Raji (cell line): ENCODE data around the gene PIK3CA.

Experiments used
- POLR2A ChIP-seq: IDR thresholded peaks from 2 replicates; pipeline ENCODE4 v1.6.1; 2011; ENCODE audit warnings: low read depth, low read length, control low read depth; ENCODE audit not compliant: insufficient read depth

Gene PIK3CA

DNA sequence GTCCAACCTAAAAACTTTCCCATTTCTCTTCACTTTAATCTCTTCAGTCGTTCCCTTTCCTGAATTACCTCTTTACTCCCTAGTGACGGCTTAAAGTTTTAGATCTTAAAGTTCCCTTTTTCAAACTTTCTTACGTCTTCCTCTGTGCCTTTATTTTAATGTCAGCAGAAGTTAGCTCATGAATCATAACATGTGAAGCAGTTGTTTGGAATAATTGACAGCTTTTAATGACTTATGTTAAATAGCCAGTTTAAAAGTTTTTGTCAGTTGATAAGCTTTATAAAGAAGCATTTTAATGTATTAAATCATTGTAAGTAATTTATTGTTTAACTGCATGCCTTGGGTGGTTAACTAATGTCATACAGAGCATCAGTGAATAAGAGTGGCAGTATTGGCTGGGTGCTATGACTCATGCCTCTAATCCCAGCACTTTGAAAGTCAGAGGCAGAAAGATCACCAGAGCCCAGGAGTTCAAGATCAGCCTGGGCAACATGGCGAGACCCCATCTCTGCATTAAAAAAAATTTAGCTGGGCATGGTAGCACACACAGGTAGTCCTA is 33.9 kb downstream of the PIK3CA start:
- TF ChIP-seq POLR2A: no peak

DNA sequence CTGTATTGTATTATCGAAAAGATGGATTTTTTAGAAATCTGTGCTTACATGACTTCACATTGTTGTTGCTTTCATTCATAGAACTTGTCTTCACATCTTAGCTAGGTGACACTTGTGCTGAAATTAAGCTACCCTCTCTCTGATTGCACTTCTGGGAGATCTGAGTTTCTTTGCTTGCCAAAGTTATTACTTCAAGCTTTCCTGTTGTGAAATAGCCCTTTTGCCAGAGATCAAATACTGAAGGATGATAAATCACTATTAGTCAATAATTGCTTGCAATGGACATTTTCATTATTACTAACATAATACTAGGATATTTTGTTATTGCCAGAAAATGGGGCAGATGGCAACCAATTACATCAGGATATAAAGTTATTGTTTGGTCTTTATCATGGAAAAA is 34.7 kb downstream of the PIK3CA start:
- no peak for TF ChIP-seq POLR2A

DNA sequence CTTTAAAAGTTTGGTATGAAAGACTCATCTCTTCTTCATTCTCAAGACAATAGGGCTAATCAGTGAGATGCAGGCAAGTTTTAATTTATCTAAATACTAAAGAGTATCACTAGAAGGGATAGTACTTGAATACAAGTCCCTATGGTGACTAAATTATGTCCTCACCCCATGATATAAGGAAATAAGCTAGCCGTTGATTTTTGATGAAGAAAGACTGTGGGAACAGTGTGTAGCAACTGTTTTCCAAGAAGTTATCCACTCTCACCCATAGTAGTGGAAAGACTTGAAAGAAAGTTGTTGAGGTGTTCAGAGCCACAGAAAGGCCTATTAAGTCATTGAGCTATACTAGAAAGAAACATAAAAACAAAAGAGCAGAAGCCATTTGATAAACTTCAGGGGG is 36.7 kb downstream of the PIK3CA start:
- TF ChIP-seq POLR2A: no peak

DNA sequence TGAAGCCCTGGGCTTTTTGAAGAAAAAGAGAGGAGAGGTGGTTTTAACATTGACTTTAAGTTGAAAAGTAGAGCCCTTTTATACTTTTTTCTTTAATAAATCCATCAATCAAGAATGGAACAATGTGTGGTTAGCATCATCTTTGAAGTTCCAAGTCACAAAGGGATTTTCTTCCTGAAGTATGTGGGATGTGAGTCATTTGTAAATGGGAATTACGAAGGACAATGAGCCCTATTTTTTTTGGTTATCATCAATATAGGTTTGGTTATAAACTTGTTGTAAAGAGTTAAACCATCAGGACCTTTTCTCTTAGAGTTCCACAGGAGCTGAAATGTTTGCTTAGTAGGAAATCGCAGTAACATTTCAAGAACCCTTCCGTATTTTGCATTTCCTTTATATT is 38.3 kb downstream of the PIK3CA start:
- TF ChIP-seq POLR2A: no peak

DNA sequence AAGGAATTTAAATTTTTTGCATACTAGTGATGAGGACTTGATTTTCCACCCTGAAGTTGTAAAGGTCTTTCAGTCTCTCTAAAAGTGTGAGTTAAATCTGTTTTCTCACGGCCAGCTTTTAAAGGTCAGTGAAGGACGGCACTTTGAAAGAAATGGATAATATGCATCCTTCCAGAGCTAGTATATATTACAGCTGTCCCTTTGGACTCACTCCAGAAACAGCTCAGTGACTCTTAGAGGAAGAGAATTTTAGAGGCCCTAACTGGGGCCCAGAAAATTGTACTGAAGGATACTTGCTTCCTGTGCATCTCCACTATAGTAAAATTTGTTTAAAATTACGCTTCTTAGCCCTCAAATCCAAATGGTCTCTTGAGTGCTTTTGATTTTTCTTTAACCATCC is 41.6 kb downstream of the PIK3CA start:
- no peak for TF ChIP-seq POLR2A

DNA sequence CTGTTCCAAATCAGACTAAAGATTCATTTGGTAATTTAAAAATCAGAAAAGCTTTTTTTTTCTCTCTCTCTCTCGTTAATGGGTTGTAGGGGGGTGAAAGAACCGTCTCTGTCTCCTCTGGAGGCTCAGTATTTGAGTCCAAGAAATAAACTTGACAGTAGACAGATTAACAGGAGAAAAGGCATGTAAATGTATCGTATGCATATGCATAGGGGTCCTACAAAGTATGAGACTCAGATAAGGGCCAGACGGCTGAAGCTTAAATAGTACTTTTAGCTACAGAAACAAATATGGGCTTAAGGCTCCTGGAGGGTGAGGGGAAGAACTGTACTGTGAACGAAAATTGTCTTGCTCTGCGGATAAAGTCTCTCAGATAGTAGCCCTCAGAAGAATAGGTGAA is 42.4 kb downstream of the PIK3CA start:
- TF ChIP-seq POLR2A: no peak

DNA sequence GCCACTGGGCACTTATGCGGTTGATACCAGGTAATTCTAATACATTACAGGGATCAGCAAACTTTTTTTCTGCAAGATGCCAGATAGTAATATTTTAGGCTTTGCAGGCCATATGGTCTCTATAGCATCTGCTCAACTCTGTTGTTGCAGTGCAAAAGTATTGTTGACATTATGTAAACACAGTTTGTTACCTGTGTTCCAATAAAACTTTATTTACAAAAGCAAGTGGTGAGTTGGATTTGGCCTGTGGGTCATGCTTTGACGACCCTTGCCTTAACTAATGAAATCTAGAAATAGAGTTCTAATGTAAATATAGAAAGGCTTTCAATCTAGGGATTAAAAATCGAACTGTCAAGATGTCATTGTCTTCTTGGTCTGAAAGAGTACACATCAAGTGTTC is 44.4 kb downstream of the PIK3CA start:
- TF ChIP-seq POLR2A: no peak

DNA sequence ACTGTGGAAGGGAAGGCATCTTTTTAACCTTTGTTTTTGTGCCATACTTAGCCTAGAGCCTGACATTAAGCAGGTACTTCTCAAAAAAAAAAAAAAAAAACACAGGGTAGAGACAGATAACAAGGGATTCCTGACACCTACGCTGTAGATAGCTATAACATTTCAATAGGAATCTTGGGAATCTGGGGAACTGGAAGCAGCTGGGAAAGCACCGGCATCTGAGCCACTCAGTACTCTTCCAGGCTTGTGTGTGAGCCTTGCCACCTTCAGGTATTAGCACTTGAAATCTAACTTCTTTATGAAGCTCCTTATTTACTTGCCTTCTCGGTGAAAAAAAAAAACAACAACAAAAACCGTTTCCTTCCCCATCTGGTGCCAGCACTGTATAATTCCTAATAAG is 46.8 kb downstream of the PIK3CA start:
- no peak for TF ChIP-seq POLR2A

DNA sequence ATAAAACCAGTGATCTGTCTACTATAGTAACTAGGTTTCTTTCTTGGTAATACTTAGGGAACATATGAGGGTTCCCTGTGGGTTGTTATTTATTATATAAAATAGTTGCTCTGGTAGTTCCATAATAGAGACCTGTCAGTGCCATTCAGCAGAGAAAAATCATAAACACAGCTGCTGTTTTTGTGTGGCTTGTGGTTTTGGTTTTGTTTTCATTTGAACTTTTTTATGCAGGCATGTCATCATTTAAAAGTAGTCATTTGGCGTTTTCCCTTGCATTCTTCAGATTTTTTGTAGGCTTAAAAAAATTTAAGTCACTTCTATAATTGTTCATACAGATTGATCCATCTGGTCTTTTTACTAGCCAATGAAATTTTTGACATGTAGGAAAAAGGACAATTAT is 47.9 kb downstream of the PIK3CA start:
- TF ChIP-seq POLR2A: no peak

DNA sequence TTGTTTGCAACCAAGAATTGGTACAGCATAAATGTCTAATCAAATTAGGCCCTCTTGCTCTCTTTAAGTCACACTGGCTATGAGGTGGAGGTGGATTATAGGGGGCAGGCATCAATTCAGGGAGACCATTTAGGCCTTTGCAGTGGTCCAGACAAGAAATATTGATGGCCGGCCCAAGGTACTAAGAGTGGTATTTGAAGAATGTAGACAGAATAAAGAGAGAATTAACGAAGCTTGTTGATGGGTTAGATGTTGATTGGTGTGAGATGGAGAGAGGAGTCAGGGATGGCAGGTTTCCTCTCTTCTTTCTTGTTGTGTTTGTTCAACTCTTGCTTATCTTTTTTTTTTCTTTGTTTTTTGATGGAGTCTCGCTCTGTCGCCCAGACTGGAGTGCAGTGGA is 48.5 kb downstream of the PIK3CA start:
- no peak for TF ChIP-seq POLR2A

DNA sequence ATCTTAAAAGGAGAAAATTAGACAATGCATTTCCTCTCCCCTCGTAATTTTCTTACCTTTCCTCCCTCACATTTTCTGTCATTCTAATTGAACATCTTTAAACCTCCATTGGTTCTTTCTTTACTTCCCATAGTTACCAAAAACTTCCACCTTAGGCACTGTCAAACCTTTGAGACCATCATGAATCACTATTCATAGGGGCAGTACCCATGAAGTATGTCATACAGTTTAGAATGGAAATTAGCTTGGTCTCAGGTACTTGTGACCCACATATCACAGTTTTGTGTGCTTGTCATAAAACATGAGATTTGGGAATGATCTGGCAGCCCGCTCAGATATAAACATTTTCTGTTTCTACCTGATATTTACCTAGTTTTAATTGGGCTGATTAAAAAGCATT is 52.6 kb downstream of the PIK3CA start:
- no peak for TF ChIP-seq POLR2A

DNA sequence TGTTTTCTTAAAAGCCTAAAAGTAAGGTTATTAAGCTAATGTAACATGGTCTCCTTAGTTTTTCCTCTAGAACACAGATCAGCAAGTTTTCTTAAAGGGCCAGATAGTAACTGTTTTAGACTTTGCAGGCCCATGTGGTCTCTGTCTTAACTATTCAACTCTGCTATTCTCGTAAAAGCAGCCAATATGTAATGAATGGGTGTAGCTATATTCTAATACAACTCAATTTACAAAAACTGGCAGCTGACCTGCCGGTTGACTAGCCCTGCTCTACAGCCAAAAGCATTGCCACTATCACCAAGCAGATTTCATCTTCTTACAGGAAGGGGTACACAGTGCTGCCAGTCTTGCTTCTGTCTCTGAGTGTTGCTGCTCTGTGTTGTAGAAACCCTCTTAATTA is 75.4 kb downstream of the PIK3CA start:
- TF ChIP-seq POLR2A: no peak

DNA sequence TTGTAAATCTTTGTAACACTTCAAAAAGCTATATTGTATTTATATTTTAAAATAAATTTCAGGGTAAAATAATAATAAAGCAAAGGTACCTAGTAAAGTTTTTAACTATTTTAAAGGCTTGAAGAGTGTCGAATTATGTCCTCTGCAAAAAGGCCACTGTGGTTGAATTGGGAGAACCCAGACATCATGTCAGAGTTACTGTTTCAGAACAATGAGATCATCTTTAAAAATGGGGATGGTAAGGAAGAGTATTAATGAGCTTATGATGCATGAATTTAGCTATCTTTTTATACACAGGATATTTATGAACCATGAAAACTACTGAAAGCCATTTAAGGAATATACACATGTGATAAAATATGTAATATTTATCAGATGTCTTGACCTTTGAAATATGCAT is 76.4 kb downstream of the PIK3CA start:
- no peak for TF ChIP-seq POLR2A

DNA sequence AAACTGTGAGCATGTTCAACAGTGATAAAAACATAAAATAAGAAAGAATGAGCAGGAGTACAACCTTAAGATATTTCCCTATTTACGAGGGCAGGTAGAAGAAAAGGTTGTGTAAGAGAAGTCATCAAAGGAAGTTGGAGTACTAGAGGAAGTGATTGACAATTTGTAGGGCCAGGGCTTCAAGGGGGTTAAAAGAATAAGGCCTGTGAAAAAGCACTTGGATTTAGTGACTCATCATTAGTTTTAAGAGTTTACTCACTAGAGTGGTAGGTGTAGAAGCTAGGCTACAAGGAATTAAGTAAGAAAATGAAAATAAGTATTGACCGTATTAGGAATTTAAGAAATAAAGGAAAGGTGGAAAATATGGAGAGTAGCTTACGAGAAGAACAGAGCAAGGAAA is 79.2 kb downstream of the PIK3CA start:
- TF ChIP-seq POLR2A: no peak

DNA sequence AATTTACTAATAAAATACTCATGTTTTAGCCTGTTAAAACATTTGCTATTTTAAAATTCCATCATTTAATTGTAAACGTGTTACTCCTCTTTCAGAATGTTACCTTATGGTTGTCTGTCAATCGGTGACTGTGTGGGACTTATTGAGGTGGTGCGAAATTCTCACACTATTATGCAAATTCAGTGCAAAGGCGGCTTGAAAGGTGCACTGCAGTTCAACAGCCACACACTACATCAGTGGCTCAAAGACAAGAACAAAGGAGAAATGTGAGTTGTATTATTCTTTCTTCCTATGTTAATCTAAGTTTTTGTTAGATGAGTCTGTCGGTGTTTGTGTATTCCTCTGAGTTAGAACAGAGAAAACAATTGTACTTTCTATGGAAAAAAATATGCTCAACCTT is 81.0 kb downstream of the PIK3CA start:
- TF ChIP-seq POLR2A: no peak

DNA sequence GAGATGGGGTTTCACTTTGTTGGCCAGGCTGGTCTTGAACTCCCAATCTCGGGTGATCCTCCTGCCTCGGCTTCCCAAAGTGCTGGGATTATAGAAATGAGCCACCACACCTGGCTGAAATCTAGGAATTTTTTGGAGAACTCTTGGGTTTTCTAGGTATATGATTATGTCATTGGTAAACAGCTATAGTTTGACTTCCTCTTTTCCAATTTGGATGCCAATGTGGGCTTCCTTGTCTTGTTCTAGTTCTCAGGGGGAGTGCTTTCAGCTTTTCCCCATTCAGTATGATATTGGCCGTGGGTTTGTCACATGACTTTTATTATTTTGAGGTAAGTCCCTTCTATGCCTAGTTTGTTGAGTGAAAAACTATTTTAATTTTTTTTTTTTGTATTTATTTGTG is 84.9 kb downstream of the PIK3CA start:
- no peak for TF ChIP-seq POLR2A

DNA sequence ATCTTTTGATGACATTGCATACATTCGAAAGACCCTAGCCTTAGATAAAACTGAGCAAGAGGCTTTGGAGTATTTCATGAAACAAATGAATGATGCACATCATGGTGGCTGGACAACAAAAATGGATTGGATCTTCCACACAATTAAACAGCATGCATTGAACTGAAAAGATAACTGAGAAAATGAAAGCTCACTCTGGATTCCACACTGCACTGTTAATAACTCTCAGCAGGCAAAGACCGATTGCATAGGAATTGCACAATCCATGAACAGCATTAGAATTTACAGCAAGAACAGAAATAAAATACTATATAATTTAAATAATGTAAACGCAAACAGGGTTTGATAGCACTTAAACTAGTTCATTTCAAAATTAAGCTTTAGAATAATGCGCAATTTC is 86.0 kb downstream of the PIK3CA start:
- TF ChIP-seq POLR2A: no peak
